HepG2 (cell line): Measurements from ENCODE around the gene OBI1. TPM values are rescaled to one million over a fixed set of nuclear protein-coding genes. Genes with fewer than 3 reads are reported as not detected.

Experiments
- CBX2 ChIP-seq, 2 experiments: fragments of 200-600 bp in 1 of 2; sonication (generic); formaldehyde crosslinking in 1 of 2; IDR thresholded peaks; 2 replicates each; pipeline versions ENCODE4 v1.7.0 to v1.8.1; 2018 to 2022; ENCODE audit warnings: low read depth in 2 of 2, low read length in 1 of 2, mild to moderate bottlenecking in 1 of 2, missing genetic modification reagents in 1 of 2
- FOXP1 ChIP-seq, 2 experiments: fragments of 450-650 bp in 1 of 2; IDR thresholded peaks; 2 replicates each; pipeline ENCODE4 v1.6.1; 2017 to 2018; ENCODE audit warnings: antibody characterized with exemption in 1 of 2
- GTF3A ChIP-seq: sonication (generic); formaldehyde crosslinking; conservative IDR thresholded peaks from 2 replicates; pipeline ENCODE4 v1.4.0; 2020; ENCODE audit warnings: mild to moderate bottlenecking, missing genetic modification reagents
- MIXL1 ChIP-seq: IDR thresholded peaks from 2 replicates; pipeline ENCODE4 v1.6.1; 2016
- MTA3 ChIP-seq: sonication (generic); formaldehyde crosslinking; IDR thresholded peaks from 2 replicates; pipeline ENCODE4 v1.4.0; 2020; ENCODE audit warnings: missing genetic modification reagents
- PRMT3 ChIP-seq: sonication (generic); formaldehyde crosslinking; IDR thresholded peaks from 2 replicates; pipeline ENCODE4 v1.8.1; 2022; ENCODE audit warnings: low read depth, mild to moderate bottlenecking, moderate library complexity, missing genetic modification reagents, borderline replicate concordance
- ZBTB20 ChIP-seq: sonication (generic); formaldehyde crosslinking; IDR thresholded peaks from 2 replicates; pipeline ENCODE4 v1.8.1; 2023; ENCODE audit warnings: missing genetic modification reagents, low read depth, mild to moderate bottlenecking, borderline replicate concordance
- ZNF207 ChIP-seq: fragments of 450-650 bp; IDR thresholded peaks from 2 replicates; pipeline ENCODE4 v1.6.1; 2016; ENCODE audit warnings: antibody characterized with exemption, borderline replicate concordance
- ZNF441 ChIP-seq: sonication (generic); formaldehyde crosslinking; IDR thresholded peaks from 2 replicates; pipeline ENCODE4 v1.7.0; 2021; ENCODE audit warnings: missing genetic modification reagents, borderline replicate concordance
- polyA plus RNA-seq, 8 experiments: library from polyadenylated mRNA; depleted of rRNA in 3 of 8; stranded (reverse) in 7 of 8; unstranded in 1 of 8; fragments of >200 nt; fragmentation: Illumina TruSeq in 4 of 8; extraction: Trizol in 4 of 8; gene quantifications; 2 replicates each; pipeline versions ENCODE4 v1.2.1 to v1.2.3, GENCODE V29; 2011 to 2016; ENCODE audit warnings: low read depth in 4 of 8, missing spikeins in 1 of 8, mixed read lengths in 1 of 8; ENCODE audit not compliant: insufficient read depth in 1 of 8
- total RNA-seq, 5 experiments: library from RNA; depleted of rRNA; stranded (reverse); fragments of >200 nt; fragmentation: Illumina TruSeq; extraction: Trizol; gene quantifications; 2 replicates each; pipeline ENCODE4 v1.2.3, GENCODE V29; 2016; ENCODE audit warnings: low read depth in 1 of 5
- TF ChIP-seq, protein P1 (sequence below): sonication (generic); formaldehyde crosslinking; IDR thresholded peaks from 2 replicates; pipeline ENCODE4 v1.5.0; 2020; ENCODE audit warnings: mild to moderate bottlenecking, missing genetic modification reagents, borderline replicate concordance
- TF ChIP-seq, protein P2 (sequence below): fragments of 450-650 bp; IDR thresholded peaks from 2 replicates; pipeline ENCODE4 v1.6.1; 2017
- TF ChIP-seq, protein P3 (sequence below): sonication (generic); formaldehyde crosslinking; IDR thresholded peaks from 2 replicates; pipeline ENCODE4 v1.4.0; 2020; ENCODE audit warnings: low read depth, mild to moderate bottlenecking, missing genetic modification reagents
- TF ChIP-seq, protein P4 (sequence below): sonication (generic); formaldehyde crosslinking; IDR thresholded peaks from 2 replicates; pipeline ENCODE4 v1.4.0; 2020; ENCODE audit warnings: mild to moderate bottlenecking, missing genetic modification reagents
- TF ChIP-seq, protein P5 (sequence below), 2 experiments: sonication (generic) in 1 of 2; formaldehyde crosslinking in 1 of 2; IDR thresholded peaks; 2 replicates each; pipeline versions ENCODE4 v1.6.1 to v1.9.0; 2014 to 2022; ENCODE audit warnings: antibody characterized with exemption in 1 of 2, borderline replicate concordance in 1 of 2, inconsistent platforms in 1 of 2, low read depth in 1 of 2, missing genetic modification reagents in 1 of 2

OBI1 gene
- total and polyA plus RNA-seq, 2 of the 13 experiments (the other 11 are each of a cell fraction or from before 2014, with no cell fraction given), result 7.8 to 23.5 TPM

DNA sequence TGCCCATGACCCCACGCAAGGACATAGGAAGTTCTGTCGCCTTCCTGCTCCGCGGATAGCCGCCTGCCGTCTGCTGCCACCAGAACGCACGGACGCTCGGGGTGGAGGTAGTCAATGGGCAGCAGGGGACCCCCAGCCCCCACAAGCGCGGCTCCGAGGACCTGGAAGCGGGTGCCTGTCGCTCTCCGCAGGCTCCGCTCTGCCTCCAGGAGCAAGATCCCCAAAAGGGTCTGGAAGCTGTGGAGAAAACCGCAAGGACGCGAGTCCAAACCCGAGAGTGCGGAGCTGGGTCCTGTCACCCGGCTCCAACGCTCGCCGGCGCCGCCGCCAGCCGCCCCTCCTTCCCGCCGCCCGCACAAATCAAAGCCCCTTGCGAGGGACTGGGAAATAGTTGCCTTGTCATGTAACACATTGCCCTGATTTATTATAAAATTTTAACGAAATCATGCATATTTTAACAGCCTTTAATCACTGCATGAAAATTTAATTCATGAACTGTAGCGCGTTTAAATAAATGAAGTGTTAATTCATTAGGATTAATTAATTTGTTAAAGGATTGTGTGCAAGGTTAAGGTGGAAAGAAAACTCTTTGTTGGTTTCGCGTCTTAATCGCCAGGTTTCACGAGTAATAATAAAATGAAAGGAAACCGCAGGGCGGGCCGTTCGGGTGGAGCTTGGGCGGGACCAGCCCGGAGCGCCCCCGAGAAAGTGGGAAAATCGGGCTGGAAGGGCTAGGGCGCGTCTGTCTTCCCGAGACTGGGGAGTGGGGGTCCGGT is 50.1 kb downstream of the OBI1 start (continued):
- TF ChIP-seq, protein P1, sequence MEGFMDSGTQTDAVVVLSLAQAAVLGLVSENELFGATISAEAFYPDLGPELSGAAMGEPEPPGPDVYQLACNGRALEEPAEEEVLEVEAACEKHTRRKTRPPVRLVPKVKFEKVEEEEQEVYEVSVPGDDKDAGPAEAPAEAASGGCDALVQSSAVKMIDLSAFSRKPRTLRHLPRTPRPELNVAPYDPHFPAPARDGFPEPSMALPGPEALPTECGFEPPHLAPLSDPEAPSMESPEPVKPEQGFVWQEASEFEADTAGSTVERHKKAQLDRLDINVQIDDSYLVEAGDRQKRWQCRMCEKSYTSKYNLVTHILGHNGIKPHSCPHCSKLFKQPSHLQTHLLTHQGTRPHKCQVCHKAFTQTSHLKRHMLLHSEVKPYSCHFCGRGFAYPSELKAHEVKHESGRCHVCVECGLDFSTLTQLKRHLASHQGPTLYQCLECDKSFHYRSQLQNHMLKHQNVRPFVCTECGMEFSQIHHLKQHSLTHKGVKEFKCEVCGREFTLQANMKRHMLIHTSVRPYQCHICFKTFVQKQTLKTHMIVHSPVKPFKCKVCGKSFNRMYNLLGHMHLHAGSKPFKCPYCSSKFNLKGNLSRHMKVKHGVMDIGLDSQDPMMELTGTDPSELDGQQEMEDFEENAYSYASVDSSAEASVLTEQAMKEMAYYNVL (CRISPR knock-in tag), result no peak
- no peak for TF ChIP-seq FOXP1 (IDR thresholded peaks at IDR 0.05)
- no peak for TF ChIP-seq FOXP1 (CRISPR knock-in tag; IDR thresholded peaks at IDR 0.05)
- no peak for TF ChIP-seq MTA3
- no peak for TF ChIP-seq ZNF207
- peak; percentile 95; the same call in 1 of the 2 replicates for TF ChIP-seq CBX2 (IDR thresholded peaks at IDR 0.05; ENCODE audit: low read depth, low read length)
- no peak for TF ChIP-seq CBX2 (CRISPR knock-in tag; IDR thresholded peaks at IDR 0.05; ENCODE audit: low read depth)
- TF ChIP-seq ZNF441 (CRISPR knock-in tag), result peak; percentile 39; the same call in 1 of the 2 replicates
- TF ChIP-seq, protein P2, sequence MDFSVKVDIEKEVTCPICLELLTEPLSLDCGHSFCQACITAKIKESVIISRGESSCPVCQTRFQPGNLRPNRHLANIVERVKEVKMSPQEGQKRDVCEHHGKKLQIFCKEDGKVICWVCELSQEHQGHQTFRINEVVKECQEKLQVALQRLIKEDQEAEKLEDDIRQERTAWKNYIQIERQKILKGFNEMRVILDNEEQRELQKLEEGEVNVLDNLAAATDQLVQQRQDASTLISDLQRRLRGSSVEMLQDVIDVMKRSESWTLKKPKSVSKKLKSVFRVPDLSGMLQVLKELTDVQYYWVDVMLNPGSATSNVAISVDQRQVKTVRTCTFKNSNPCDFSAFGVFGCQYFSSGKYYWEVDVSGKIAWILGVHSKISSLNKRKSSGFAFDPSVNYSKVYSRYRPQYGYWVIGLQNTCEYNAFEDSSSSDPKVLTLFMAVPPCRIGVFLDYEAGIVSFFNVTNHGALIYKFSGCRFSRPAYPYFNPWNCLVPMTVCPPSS, result no peak
- TF ChIP-seq PRMT3, result no peak
- no peak for TF ChIP-seq ZBTB20 (CRISPR knock-in tag)
- TF ChIP-seq MIXL1 (CRISPR knock-in tag), result no peak
- TF ChIP-seq, protein P3, sequence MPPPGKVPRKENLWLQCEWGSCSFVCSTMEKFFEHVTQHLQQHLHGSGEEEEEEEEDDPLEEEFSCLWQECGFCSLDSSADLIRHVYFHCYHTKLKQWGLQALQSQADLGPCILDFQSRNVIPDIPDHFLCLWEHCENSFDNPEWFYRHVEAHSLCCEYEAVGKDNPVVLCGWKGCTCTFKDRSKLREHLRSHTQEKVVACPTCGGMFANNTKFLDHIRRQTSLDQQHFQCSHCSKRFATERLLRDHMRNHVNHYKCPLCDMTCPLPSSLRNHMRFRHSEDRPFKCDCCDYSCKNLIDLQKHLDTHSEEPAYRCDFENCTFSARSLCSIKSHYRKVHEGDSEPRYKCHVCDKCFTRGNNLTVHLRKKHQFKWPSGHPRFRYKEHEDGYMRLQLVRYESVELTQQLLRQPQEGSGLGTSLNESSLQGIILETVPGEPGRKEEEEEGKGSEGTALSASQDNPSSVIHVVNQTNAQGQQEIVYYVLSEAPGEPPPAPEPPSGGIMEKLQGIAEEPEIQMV, result no peak
- TF ChIP-seq GTF3A, result no peak
- TF ChIP-seq, protein P4, sequence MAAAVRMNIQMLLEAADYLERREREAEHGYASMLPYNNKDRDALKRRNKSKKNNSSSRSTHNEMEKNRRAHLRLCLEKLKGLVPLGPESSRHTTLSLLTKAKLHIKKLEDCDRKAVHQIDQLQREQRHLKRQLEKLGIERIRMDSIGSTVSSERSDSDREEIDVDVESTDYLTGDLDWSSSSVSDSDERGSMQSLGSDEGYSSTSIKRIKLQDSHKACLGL (CRISPR knock-in tag), result no peak
- TF ChIP-seq, protein P5, sequence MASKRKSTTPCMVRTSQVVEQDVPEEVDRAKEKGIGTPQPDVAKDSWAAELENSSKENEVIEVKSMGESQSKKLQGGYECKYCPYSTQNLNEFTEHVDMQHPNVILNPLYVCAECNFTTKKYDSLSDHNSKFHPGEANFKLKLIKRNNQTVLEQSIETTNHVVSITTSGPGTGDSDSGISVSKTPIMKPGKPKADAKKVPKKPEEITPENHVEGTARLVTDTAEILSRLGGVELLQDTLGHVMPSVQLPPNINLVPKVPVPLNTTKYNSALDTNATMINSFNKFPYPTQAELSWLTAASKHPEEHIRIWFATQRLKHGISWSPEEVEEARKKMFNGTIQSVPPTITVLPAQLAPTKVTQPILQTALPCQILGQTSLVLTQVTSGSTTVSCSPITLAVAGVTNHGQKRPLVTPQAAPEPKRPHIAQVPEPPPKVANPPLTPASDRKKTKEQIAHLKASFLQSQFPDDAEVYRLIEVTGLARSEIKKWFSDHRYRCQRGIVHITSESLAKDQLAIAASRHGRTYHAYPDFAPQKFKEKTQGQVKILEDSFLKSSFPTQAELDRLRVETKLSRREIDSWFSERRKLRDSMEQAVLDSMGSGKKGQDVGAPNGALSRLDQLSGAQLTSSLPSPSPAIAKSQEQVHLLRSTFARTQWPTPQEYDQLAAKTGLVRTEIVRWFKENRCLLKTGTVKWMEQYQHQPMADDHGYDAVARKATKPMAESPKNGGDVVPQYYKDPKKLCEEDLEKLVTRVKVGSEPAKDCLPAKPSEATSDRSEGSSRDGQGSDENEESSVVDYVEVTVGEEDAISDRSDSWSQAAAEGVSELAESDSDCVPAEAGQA (IDR thresholded peaks at IDR 0.05; ENCODE audit: low read depth), result no peak
- TF ChIP-seq, protein P5 (CRISPR knock-in tag; IDR thresholded peaks at IDR 0.05; ENCODE audit: borderline replicate concordance), result no peak
